Measurements from ENCODE around the gene PNKP. TPM values are rescaled to one million over a fixed set of nuclear protein-coding genes. Genes with fewer than 3 reads are reported as not detected.

PNKP gene
- total RNA-seq, 1 donor: 40.2 TPM

DNA sequence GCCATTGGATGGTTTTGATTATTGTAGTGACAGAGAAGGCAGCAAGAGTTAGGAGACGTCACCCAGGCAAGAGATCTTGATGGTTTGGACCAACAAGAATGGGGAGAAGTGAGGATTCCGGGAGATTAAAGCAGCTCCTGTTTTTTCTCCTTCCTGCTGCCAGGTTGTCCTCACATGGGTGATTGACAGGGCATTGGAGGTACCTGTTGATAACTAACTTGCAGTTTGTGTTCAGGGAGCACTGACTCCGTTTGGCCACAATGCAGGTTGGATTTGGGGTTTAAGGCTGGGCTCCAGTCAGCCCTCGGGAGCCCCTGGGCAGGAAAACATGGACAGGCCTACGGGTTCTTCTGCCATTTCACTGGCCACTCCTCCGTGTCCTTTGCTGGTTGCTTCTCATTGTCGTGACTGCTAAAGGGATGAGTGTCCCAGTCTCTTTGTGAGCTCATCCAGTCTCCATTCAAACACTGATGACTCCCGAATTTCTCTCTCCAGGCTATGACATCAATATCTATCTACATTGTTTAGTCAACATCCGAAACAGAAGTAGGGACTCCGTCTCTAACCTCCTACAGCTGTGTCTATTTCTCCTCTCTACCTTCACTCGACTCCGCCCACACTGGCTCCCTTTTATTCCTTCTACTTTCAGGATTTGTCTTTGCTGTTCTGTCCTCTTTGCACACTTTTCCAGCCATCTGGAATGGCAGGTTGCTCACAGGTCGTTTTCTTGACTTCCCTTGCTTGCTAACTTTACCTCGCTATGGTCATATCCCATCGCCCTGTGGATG lies 17.7 kb downstream of the PNKP start:
- TF ChIP-seq, protein P1, sequence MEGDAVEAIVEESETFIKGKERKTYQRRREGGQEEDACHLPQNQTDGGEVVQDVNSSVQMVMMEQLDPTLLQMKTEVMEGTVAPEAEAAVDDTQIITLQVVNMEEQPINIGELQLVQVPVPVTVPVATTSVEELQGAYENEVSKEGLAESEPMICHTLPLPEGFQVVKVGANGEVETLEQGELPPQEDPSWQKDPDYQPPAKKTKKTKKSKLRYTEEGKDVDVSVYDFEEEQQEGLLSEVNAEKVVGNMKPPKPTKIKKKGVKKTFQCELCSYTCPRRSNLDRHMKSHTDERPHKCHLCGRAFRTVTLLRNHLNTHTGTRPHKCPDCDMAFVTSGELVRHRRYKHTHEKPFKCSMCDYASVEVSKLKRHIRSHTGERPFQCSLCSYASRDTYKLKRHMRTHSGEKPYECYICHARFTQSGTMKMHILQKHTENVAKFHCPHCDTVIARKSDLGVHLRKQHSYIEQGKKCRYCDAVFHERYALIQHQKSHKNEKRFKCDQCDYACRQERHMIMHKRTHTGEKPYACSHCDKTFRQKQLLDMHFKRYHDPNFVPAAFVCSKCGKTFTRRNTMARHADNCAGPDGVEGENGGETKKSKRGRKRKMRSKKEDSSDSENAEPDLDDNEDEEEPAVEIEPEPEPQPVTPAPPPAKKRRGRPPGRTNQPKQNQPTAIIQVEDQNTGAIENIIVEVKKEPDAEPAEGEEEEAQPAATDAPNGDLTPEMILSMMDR (IDR thresholded peaks at IDR 0.05; ENCODE audit: insufficient read depth, low read depth, low read length): no peak
- no peak for DNase-seq (ENCODE audit: low read depth)
- H3K4me3 ChIP-seq (ENCODE audit: low read depth, low read length): peak overlapping the region; percentile 89

DNA sequence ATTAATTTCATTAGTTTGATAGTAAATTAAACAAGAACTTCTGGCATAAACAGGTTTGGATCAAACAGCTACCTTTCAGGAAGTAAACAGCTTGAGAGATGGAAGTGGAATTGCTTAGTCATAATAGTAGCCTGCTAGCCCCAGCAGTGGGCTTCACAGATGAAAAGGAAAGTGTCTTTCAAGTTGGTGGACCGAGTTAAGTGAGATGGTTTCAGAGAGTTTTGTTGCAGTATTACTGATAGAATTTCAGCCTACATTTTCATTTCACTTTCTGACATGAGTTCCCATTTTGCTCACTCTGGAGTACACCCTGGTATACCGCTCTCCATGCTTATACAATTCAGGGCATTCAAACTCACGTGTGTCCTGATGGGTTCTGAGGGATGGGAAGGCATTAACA lies 18.4 kb downstream of the PNKP start:
- H3K4me3 ChIP-seq (ENCODE audit: low read depth, low read length): no peak overlapping the region
- TF ChIP-seq, protein P1 (IDR thresholded peaks at IDR 0.05; ENCODE audit: insufficient read depth, low read depth, low read length): no peak
- no peak for DNase-seq (ENCODE audit: low read depth)

DNA sequence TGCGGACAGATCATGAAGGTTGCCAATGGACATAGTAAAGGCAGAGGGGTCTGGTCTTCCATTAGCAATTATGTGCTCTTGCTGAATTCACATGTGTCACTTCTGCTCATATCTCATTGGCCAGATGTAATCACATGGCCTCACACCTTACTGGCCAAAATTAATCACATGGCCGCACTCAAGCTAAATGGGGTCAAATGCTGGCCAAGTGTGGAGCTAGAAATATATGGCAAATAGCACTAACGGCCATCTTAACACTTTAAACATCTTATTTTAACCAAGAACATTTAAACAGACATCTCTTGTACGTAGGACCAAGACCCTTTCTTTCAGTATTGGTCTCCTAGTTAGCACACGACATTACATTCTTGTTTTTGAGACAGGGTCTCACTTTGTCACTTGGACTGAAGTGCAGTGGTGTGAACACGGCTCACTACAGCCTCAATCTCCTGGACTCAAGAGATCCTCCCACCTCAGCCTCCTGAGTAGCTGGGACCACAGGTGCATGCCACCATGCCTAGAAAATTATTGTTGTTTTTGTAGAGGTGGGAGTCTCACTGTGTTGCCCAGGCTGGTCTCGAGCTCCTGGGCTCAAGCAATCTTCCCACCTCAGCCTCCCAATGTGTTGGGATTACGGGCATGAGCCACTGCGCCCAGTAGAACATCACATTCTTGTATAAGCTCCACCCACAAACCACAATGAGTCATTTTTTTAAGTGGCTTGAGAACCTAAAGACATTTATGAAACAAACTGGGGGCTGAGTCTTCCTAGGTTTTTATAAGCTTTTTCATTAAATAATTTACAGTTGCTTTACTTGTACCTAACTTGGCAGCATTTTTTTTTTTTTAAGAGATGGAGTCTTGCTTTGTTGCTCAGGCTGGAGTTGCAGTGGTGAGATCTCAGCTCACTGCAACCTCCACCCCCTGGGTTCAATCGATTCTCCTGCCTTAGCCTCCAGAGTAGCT lies 19.4 kb downstream of the PNKP start:
- DNase-seq (ENCODE audit: low read depth): peak; percentile 94
- TF ChIP-seq, protein P1 (IDR thresholded peaks at IDR 0.05; ENCODE audit: insufficient read depth, low read depth, low read length): no peak
- H3K4me3 ChIP-seq (ENCODE audit: low read depth, low read length): no peak overlapping the region

DNA sequence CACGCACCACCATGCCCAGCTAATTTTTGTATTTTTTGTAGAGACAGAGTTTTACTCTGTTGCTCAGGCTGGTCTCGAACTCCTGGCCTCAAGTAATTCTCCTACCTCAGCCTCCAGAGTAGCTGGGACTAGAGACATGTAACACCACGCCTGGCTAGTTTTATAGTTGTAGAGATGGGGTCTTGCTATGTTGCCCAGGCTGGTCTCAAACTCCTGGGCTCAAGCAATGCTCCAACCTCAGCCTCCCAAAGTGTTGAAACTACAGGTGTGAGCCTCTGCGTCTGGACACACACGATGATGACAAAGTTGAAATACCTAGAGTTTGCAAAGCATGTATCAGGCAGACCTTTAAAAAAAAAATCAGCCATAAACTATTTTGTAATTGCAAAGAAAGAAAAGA lies 21.0 kb downstream of the PNKP start:
- TF ChIP-seq, protein P1 (IDR thresholded peaks at IDR 0.05; ENCODE audit: insufficient read depth, low read depth, low read length): no peak
- DNase-seq (ENCODE audit: low read depth): no peak

DNA sequence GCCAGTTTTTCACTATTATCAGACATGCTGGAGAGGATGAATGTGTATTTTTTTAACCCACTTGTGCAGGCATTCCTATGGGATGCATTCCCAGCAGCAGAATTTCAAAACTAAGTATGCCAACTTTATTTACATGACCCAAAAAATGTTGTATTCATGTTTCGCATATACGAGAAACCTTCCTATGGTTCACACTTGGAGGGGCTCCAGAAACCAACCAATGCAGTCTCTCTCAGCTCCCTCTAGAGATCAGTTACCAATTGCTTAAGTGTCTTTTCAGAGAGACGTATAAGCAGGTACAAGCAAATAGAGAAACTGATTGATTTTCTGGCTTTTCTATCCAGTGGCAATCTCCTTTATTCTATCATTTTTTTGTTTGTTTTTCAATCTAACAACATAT lies 22.0 kb downstream of the PNKP start:
- peak; percentile 59 for DNase-seq (ENCODE audit: low read depth)
- H3K4me3 ChIP-seq (ENCODE audit: low read depth, low read length): no peak overlapping the region
- TF ChIP-seq, protein P1 (IDR thresholded peaks at IDR 0.05; ENCODE audit: insufficient read depth, low read depth, low read length): peak; percentile 20

More for the DNA sequence above, 21.0 kb downstream of the PNKP start:
- no peak overlapping the region for H3K4me3 ChIP-seq (ENCODE audit: low read depth, low read length)

DNA sequence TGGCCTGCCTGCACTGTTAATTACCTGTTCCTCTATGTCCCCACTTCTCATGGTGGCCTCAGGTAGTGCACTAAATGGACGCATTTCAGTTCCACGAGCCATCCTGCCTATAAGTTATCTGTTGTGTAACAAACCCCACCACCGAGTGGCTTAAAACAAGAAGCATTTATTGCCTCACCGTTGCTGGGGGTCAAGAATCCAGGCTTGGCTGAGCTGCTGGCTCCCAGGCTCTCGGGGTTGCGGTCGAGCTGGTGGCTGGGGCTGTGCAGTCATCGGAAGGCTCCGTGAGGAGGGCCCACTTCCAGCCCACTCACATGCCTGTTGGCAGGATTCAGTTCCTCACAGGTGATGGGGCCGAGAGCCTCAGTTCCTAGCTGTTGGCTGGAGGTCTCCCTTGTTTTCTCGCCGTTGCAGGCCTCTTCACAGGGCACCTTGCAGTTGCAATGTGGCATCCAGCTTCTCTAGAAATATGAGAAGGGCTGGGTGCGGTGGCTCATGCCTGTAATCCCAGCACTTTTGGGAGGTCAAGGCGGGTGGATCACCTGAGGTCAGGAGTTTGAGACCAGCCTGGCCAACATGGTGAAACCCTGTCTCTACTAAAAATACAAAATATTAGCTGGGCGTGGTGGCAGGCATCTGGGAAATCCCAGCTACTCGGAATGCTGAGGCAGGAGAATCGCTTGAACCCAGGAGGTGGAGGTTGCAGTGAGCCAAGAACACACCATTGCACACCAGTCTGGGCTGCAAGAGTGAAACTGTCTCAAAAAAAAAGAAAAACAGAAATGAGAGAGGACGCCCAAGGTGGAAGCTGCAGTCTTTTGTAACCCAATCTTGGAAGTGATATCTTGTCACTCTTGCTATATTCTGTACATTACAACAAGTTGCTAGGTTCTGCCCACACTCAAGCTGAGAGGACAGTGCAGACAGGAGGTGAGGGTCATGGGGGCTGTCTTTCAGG lies 23.0 kb downstream of the PNKP start:
- TF ChIP-seq, protein P1 (IDR thresholded peaks at IDR 0.05; ENCODE audit: insufficient read depth, low read depth, low read length): no peak
- no peak for DNase-seq (ENCODE audit: low read depth)
- no peak overlapping the region for H3K4me3 ChIP-seq (ENCODE audit: low read depth, low read length)
